GM18873 (cell line): ENCODE results near the gene CTXN2.

Experiments
- ATAC-seq: cut with Tn5 transposase; IDR thresholded peaks from one replicate; pipeline ENCODE4 v1.9.1; 2021; ENCODE audit warnings: mild to moderate bottlenecking, moderate library complexity, moderate number of reproducible peaks; ENCODE audit not compliant: unreplicated experiment, low FRiP score

Gene CTXN2

DNA sequence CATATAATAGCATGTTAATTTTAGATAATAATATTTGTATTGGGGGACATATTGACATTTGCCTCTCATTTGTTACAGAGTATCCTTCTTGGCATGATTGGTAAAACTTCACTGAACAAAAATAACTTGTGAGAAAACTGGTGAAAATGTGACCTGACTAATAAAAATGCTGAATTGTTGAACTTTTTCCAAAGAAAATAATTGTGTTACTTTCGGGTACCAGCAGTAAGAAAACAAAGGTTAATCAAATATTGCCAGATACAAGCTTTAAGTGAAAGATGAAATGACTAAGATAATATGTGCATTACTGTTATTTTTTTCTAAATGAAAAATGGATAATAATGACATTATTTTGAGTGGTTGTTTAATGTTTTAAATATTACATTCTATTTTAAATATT, 29.8 kb downstream of the CTXN2 start:
- ATAC-seq: no peak

- no peak for ATAC-seq
These were observed 30.4 kb downstream of the CTXN2 start for GRCh38 chr15:48221885-48222284.

DNA sequence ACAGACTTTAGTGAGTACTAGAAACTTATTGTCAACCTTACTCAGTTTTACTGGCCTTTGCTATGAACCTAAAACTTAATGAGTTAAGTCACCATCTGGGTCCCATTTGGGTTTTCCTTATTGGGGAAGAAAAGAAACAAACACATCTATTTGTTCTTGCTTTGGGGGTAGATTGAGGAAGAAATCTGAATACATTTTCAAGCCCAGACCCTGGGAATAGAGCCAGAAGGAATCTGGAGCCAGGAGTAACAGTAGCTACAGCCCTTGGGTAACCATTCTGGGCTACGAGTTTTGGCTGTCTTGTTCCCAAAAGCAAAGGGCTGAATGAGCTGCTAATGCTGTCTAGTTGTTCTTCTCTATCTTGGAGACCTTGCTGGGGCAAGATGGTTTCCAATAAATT, 31.2 kb downstream of the CTXN2 start:
- no peak for ATAC-seq

DNA sequence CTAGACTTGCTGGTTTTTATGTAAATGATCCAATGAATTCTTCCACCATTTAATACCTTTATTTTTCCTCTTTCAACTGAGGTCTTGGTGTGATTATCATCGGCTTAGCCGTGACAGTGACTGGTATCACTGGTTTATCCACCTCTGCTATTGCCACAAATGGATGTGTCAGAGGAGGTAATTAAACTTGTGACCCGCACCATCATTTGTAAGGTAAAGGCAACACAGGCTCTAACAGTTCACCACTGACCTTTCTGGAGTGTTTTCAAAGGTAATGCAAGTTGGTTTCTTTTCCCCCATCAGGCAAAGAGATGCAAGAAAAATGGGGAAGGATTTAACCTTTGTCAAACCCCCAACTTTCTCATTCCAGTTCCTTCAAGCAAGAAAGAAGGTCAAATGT, 34.3 kb downstream of the CTXN2 start:
- no peak for ATAC-seq

GRCh38 chr15:48230498-48230897, 39.0 kb downstream of the CTXN2 start:
- ATAC-seq: no peak

- no peak for ATAC-seq
These were observed 41.8 kb downstream of the CTXN2 start for GRCh38 chr15:48233246-48233645.

- ATAC-seq: no peak
These were observed 47.9 kb downstream of the CTXN2 start for GRCh38 chr15:48239334-48239733.

DNA sequence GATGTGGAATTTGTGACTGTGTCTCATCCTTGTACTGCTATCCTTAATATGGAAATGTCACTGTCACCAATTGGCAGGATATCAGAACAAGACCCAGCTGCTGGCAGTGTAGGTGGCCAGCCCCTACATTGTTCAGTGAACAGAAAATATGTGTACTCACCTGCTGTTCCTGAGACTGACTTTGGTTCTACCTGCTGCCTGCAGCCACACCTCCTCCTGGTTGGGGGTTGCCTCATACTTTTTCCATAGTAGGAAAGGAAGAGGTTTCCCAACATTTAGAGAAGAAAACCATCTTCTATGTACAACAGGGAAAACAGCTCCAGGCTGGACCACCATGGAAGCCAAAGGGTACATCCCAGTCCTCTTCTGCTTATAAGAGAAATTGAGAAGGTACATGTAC, 50.5 kb downstream of the CTXN2 start:
- ATAC-seq: no peak

DNA sequence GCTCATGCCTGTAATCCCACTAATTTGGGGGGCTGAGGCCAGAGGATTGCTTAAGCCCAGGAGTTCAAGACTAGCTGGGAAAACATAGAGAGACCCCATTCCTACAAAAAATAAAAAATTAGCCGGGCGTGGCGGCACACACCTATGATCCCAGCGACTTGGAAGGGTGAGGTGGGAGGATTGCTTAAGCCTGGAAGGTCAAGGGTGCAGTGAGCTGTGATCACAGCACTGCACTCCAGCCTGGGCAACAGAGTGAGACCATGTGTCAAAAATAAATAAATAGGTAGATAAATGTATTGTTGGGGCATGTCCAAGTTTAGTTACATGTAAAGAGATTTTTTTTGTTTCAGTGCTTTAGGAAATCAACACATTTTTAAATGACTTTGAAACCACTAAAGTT, 51.1 kb downstream of the CTXN2 start:
- ATAC-seq: no peak

- no peak for ATAC-seq
These were observed 53.5 kb downstream of the CTXN2 start for GRCh38 chr15:48244921-48245320.

- no peak for ATAC-seq
These were observed 56.9 kb downstream of the CTXN2 start for GRCh38 chr15:48248414-48248813.

- no peak for ATAC-seq
These were observed 59.2 kb downstream of the CTXN2 start for GRCh38 chr15:48250640-48251076.

GRCh38 chr15:48253172-48253571, 61.7 kb downstream of the CTXN2 start:
- no peak for ATAC-seq
